NK-92 (cell line): ENCODE results near the gene STRIP1.
"Not testable (repeated sequence)": the region's sequence is repeated elsewhere in the genome, so short reads cannot be mapped to it uniquely, and the experiment has no call there.

Experiments used
- DNase-seq: peaks from one replicate; lab custom pipeline; 2025; ENCODE audit not compliant: unreplicated experiment; lab: John Stamatoyannopoulos, UW

STRIP1 gene

DNA sequence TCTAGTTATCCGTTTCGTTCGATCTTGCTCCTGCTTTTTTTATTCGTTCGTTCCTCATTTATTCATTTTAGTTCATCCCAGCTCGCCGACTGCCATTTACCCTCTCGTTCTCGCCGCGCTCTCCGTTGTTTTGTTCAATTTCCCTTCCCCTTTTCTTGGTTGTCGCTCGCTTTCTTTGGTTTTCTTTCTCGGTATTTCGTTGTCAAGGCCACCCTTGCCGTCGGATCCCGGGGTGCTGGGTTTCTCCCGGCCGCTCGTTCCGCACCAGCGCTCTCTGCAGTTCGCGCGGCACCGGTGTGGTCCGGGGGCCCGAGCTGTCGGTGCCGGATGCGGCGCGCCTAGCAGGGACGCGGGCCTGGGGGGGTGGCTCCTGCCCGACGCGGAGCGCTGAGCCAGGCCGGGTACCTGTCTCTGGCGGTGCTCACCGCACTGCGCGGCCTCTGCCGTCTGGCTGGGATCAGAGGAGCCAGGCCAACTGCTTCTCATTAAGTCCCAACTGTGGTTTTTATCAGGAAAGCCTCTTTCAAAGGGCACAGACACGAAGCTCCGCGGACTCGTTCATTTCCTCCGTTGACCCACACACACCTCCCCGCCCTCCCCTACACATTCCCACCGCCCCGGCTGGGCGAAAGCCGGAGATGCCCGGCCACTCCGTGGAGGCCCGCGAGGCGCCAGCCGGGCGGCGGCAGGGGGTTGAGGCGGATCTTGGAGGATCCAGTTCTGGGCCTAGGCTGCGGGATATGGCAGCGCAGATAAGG lies 34.4 kb downstream of the STRIP1 start:
- no peak for DNase-seq

DNA sequence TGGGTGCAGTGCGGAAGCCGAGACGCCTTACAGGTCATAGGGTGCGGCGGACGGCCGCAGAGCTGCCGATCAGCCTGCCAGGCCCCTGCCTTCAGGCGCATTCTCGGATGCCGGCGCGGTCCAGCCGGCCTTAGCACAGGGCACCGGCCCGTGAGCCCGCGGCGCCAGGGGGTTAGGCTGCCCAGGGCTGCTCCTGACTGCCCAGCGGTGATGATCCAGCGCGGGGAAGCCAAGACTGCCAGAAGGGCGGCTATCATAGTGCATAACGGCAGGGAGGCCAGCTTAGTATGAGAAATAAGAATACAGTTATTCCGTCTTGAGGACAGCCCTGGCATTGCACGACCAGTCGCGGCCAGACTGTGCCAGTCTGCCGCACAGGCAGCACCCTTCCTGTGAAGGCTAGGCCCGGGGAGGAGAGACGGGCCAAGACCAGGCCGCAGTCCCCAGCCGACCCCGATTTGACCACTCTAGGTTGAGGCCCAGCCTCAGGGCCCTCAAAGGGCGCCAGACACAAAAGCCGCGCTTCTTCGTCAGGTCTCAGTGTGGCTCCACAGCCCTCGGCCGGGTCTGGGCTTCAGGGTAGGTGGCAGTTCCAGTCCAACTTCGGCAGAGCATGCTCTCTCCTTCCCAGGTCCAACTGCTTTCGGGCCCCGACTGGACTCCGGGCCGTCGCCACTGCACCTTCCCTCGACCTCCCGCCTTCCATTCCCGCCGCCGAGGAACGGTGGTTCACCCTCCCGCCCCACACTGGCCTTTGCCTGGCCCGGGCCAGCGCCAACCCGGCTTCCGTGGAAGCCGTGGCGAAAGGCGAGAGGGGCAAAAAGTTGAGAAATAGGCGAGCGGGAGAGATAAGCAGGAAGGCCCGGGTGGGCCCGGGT lies 35.2 kb downstream of the STRIP1 start:
- DNase-seq, result no peak

DNA sequence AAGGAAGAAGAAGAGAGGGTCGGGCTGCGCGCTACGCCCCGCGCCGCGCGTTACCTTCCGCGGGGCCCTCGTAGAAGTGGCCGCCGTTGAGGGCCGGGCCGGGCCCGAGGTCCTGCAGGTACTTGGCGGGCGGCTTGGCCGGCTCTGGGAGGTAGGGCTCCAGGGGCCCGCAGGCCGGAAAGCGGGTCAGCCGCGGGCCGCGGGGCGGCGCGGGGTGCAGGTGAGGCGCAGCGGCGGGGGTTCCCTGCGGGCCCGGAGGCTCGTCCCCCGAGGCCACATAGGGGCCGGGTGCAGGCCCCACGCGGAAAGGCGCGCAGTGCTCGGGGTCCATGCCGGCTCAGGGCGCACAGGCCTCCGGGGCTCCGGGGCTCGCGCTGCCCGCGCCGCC lies 35.9 kb downstream of the STRIP1 start:
- no peak for DNase-seq

DNA sequence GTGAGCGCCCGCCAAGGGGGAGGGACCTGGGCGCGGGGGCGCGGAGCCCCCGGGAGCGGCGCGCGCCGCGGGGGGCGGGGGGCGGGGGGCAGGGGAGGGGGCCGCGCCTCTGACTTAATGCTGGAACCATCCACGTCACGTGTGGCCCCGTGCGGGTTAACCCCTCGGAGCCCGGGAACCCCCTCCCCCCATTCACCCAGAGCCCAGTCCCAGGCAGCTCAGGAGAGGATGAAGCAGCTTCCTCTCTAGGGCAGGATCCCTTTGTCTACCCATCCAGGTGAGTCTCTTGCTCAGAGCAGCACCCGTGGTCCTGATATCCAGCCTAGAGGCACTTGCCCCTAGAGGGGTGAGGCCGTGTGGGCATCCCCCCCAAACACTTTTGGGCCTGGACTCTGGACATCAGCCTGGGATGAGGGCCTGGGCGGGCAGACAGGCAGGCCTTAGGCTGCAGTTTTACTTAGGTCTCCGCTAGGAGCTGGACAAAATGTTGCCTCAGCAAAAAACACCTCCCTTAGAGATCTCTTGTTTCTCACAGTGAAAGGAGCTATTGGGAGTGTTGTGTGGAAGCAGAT lies 36.3 kb downstream of the STRIP1 start, which contains the start of gene ALX3:
Gene ALX3 (minus strand): TSS at position 2 of the 572 bp plus-strand sequence. CDS start 60 bp downstream, outside the sequence.
- no peak for DNase-seq

DNA sequence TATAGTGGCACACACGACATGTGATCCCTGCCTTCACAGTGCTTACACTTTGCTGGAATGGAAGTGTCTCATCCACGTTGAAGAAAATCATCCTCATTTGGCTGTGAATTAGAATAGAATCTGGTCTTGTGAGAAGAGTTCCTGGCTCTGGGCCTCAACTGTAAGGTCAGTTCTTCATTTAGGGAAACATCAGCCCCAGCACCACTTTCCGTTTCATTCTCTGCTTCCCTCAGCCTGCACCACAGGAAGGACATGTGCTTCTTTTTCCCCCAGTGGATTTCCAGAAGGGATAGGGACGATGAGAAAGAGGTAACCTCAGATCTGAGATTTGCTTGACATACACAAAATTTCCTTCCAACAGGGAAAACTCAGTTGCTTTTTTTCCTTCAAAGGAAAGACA lies 39.7 kb downstream of the STRIP1 start:
- DNase-seq, result no peak

DNA sequence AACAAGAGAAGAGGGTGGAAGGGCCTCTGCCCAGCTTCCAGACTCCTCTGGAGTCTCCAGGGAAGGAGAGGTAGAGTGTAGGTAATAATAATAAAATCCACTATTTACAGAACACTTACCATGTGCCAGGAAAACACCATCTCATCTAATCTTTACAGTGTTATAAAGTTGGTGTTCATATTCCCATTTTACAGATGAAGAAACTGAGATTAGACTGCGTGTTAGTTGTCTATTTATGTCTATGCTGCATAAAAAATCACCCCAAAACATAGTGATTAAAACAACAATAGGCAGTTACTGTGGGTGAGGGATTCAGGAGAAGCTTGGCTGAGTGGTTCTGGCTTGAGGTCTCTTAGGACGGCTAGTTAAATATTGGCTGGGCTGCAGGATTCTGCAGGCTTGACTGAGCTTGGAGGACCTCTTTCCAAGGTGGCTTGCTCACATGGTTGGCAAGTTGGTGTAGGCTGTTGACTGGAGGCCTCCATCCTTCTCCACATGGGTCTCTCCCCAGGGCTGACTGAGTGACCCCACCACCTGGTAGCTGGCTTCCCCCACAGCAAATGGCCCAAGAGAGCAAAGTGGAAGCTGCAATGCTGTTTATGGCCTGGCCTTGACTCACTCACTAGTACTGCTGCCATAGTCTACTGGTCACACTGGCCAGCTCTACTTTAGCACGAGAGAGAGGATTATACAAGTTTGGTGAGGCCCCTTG lies 42.5 kb downstream of the STRIP1 start:
- DNase-seq, result no peak

DNA sequence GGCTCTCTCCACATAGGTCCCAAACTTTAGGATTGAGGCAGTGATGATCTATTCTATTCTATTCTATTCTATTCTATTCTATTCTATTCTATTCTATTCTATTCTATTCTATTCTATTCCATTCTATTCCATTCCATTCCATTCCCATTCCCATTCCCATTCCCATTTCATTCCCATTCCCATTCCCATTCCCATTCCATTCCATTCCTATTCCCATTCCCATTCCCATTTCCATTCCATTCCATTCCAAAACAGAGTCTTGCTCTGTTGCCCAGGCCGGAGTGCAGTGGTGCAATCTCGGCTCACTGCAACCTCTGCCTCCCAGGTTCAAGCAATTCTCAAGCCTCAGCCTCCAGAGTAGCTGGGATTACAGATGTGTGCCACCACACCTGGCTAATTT lies 45.6 kb downstream of the STRIP1 start:
- not testable (repeated sequence) for DNase-seq

DNA sequence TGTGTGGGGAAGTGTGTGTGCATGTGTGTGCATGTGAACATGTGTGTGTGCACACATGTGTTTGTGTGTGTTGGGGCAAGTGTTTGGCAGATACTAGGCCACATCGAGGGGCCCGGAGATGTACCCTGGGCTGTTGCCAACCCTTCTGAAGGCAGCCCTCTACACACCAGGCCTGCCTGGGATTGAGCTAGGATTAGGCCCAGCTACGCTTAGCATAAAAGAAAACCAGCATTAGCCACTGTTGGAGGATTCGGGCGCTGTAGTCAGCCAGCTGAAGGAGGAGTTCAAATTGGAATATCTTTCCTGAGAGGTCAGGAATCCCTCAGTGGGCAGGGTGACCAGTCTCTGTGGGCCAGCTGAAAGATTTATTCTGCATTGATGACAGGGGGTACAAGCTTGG lies 46.6 kb downstream of the STRIP1 start:
- DNase-seq, result no peak

DNA sequence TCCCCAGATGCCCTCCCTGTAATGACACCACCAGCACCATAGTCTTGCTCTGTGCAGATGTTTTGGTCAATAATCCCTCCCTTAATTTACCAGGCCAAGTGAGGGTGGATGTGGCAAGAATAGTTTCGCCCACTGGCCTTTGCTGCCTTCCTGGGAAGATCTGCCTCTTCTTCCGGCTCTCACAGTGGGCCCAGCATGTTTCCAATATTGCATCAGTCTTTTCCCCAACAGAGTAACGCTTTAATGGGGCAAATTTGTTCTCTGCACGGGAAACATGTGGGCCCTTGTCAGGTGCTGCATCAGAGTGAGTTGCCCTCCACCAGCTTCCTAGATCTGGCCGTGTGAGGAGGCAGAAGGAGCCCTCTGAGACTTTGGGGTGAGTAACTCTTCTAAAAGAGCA lies 48.1 kb downstream of the STRIP1 start:
- no peak for DNase-seq

DNA sequence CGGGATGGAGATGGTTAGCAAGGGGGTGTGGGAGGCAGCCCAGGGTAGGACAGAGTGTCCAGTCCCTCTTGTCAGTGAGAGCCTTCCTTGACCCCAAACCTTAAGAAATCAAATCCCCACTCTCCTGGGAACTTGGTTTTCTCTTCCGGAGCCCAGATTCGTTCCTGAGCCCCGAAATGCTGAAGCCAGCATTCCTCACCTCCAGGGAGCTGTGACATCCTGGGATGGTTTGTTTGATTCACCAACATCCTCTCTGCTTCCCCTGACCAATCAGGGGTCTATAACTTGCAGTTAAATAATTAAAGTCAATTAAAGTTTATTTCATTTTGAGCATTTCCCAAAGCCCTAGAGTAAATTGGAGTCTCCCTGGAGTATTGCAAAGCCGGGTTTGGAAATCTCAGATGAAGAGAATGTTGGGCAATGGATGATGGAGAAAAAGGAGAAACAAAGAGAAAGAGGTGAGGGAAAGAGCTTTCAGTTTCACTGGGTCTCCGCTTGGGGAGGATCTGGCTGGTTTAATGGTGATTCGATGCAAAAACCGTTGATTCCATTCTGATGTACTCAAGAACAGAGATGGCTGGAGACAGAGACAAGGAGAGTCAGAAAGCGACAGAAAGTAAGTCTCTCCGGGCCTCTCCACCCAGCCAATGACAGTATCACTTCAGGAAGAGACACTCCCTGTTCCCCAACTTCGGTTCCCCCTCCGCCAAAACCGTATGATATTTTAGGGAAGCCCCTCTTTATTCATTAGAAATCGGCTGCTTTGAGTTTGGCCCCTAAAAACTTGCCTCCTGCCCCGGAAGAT lies 48.8 kb downstream of the STRIP1 start:
- no peak for DNase-seq

DNA sequence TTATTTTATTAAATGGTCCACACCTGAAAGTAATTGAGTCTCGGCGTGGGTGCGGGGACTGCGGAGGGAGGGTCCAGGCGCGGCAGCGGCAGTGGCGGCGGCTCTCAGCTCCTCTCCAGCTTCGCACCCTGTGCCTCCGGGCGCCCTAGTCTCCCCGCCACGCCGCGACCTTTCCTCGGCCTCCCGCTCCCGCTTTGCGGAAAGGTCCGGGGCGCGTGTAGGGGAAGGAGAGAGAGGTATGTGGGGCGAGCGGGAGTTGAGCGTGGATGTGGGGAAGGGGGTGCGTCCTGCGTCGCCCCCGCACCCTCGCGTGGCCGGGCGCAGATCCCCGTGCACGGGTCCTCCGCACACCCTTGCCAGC lies 49.4 kb downstream of the STRIP1 start:
- no peak for DNase-seq

DNA sequence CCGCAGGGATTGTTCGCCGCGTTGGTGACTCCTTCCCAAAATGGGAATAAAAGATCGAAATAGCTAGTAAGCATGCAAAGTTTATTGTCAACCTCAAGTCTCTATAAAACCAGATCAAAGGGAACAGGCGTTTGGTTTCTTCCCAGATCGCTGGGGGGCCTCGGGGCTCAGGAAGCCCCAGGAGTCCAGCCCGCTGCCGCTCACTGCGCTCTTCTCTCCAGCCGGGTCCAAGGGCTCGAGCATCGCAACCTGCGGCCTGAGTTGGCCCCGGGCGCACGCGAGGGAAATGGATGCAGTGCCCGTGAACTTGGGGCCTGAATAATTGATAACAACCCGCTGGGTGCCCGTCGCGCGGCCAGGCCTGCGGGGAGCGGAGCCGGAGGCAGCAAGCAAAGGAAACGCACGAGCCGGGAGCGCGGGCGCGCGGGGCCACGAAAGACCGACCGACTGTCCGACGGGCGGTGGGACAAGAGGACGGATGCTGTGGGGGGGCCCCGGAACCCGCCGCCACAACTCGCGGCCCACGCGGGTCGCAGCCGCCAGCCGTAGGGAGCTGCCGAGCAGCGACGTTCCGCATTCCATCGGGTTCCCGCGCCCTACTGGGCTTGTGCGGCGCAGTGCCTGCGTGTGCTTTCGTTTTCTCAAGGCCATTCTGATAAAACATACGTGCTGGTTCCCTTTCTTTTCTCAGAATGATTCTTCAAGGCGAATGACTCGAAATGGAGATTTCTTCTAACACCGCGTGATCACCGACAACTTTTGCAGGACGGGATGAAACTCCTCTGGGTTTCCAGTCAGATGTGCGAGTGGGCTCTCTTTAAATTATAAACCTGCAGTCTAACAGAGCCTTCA lies 50.0 kb downstream of the STRIP1 start:
- DNase-seq, result no peak

DNA sequence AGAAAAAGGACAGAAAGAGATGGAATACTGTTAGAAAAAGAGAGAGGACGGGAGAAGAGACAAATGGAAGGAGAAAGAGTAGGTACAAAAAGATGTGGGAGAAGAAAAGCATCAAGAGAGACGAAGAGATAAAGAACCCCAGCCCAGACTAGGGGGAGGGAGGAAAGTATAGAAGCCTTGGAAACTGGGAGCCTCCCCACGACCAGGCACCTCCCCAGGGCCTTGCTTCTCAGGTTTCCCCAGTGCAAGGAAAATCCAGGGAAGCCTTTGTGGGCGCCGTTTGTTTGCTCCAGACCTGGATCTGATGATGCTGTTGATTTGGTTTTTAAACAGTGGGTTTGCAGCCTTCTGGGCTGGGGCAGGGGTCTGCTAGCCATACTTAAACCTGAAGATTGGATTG lies 51.2 kb downstream of the STRIP1 start:
- DNase-seq, result no peak

DNA sequence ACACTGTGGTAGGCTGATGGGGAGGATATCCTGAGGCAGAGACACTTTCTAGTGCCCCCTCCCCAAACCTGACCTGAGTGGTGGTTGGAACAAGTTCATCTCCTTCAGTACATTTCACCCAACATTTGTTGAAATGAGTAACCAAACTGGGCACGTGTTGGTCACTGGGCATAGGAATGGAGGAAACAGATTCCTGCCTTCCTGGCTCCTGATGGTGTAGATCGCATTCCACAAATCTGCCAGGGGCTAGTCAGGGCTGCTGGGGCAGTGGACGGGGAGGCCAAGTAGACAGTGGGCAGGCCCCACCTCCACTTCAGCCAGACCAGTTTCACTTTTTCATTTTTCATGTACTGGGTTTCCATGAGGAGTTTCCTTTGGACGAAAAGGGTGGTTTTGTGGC lies 52.5 kb downstream of the STRIP1 start:
- DNase-seq, result no peak

DNA sequence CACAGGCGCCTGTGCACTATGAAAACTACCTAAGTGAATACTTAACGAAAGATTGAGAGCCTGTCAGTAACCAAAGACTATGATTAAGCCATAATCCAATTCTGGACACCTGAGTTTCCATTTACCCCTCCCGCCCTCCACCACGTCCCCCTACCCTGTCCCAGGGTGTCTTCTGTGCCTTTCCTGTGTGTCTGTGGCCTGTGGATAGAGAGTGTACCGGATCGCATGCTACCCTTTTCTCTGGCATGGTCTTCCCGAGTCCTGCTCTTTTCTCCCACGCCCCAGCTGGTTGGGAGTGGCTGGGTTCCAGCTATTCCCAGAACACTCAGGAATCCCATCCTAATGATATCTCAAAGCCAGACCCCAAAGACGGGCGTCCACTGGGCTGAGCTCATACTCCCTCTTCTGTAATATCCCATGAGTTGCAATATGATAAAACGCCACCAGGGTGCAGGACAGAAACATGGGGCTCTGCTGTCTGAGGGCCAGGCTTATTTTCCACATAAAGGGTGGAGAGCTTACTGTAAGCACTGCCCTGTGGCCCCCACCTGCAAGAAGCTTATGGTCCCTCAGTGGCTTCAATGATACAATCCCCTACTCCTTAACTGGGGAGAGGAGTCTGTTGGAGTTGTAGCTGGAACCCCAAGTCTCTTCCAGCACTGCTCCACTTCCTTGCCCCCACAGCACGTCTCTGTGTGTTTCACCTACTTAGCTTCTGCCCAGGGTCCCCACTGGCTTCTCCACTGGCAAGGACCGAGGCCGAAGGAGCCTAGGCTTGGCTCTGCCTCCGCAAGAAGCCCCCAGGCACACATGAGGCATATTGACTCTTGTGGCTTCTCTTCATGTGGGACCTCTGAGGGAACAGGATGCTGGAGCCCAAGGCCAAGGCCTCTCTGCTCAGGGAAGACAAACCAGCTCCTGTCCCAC lies 53.7 kb downstream of the STRIP1 start:
- no peak for DNase-seq

DNA sequence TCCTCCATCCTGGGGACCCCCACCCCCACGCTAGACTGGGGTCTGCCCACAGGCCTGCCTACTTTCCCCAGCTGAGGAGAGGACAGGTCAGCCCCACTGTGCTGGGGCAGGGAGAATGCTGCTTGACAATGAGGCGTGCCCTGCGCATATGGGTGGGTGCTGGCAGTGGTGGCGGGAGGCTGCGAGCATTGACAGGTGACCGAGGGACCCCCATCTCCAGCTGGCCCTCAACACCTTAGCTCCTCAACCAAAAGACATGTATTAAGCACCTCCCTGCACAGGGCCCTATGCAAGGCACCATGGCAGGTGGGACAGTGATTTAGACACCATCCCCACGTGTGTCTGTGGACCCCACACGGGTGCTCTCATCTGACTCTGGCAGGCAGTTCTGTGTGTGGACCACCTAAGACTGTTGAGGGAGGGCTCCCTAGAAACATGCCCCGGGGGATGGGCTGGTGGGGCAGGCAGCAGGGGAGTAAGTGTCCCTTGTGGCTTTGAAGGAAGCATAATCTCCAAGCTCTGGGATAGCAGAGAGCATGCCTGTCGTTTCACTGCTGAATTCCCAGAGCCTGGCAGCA lies 54.4 kb downstream of the STRIP1 start:
- no peak for DNase-seq

DNA sequence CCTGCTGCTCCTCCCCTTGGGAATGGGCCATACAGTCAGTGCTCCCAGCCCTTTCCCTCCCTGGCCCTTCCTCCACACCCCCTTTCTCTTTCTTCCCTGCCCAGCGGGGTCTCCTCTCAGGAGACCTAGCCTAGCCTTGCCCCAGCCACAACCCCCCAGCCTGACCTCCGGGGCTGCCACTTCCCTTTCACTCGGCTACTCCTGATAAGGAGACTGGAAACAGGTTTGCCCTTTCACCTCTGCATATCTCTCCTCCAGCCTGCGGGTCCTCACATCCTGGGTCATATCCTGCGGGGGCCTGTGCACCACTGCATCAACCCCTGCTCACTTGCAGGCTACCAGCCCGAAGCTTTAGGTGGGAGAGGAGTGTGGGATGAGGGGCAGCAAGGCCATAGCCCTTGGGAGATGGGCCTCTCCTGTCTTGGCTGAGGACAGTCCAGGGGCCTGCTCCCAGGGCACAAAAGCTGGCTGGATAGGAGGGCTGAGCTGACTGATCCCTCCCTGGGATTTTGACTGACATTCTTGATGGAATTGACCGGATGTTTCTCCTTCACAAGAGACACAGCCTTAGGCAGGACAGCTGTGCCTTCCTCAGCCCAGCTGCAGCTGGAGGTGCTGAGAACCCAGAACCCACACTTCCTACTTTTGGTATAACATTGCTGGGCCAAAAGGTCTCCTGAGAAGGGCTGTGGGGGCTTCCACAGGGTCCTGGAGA lies 55.3 kb downstream of the STRIP1 start:
- no peak for DNase-seq

DNA sequence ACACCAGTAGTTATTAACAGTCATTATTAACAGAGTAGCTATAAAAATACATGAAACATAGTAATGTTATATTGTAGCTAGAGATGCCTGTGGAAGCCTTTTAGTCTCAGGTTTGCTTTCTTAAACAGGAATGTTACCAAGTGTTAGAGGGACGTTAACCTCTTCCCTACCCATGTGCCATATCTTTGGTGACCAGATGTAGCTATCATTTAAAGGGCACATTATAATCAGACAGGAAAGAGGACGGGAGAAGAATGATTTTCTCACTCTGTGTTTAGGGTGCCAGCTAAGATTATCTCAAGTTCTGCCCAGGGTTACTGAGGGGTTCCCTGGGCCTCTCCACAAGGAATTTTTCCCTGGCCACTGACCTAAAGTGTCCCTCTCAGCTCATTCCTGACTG lies 57.0 kb downstream of the STRIP1 start:
- DNase-seq, result no peak
